HG03066 (cell line): Measurements from ENCODE around the gene CTBP1.
A peak's percentile ranks its signal among the peaks of the same experiment; 100 is the strongest.

Experiments
- ATAC-seq: cut with Tn5 transposase; IDR thresholded peaks from one replicate; pipeline ENCODE4 v1.9.1; 2021; ENCODE audit warnings: low read depth; ENCODE audit not compliant: unreplicated experiment

CTBP1 gene

GRCh38 chr4:1250921-1251772 is 2.2 kb upstream of the CTBP1 start:
- no peak for ATAC-seq

GRCh38 chr4:1250527-1250812 is 1.5 kb upstream of the CTBP1 start:
- no peak for ATAC-seq

DNA sequence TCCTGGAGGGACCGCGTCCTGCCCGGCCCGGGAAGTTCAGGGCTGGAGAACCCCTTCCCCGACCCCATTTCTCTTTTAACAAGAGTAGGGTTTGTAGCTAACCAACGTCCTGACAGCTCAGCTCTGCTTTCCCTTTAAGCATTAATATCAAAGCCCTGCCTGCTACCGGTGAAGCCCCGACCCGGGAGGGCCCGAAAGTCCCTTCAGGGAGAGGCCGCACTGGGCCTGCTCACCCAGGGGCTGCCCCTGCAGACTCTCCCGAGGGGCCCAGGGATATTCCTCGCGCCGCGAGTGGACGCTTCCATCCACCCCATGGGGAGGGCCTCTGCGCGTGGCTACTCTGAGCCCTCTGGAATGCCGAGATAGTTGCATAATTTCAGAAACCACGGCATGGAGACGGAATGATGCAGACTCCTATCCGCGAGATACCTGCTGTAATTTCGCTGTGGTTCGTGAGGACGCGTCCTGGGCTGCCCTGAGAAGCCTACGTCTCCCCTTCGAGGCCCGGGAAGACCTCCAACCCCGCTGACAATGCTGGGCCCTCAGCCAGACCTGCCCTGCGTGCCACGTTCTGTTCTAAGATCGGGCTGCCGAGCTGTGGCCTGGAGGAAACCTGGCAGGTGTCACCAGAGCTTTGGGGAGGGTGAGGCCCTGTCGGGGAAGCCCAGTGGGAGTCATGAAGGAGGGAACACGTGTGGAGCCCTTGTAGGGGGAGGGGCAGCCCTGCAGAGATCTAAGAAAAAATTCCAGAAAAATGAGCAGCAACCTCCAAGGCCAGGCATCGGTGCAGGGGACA is 999 bp upstream of the CTBP1 start:
- ATAC-seq: no peak

GRCh38 chr4:1249148-1249730 is 309 bp upstream of the CTBP1 start:
- ATAC-seq: peak; percentile 39

GRCh38 chr4:1247864-1248244 is 1.1 kb downstream of the CTBP1 start:
- ATAC-seq: peak; percentile 22

DNA sequence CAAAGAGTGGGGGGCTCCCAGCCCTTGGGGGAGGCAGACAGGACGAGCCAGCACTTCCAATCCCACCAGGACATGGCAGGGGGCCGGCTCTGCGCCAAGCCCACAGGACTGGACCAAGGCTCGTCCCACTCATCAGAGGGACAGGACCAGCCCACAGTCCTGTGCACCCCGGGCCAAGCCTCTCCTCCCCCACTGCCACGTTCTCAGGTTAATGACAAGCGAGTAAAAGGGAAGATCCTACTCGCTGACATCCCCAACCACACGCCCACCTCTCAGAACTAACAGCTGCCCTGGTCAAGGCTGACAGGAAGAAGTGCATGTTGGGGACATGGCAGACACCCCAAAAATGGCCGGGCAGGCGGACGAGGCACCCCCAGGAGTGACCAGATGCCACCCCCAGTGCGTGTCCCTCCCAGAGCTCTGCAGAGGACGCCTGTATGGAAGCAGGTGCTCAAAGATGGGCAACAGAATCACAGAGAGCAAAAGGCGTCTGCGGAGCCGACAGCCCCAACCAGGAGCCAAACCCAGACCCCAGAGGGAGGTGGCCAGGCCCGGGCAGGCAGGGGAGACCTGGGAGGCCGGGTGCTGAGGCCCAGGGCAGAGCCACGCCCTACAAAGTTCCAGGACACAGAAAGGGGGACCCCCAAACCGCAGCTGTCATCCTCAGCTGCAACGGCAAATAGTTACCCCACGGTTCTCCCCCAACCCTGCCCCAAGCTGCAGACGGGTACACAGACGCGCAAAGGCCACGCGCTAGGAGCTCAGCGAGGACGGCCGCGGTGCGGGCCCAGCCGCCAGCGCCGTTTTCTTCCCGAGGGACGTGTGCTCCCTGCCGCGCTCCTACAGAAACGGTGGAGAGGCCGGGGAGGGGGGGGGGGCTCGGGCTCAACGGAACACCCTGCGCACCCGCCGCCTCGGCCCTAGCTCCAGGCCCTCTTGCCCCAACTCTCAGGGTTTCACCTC is 1.7 kb downstream of the CTBP1 start:
- ATAC-seq: no peak

GRCh38 chr4:1246111-1246881 is 2.6 kb downstream of the CTBP1 start:
- ATAC-seq: no peak

GRCh38 chr4:1245481-1246051 is 3.4 kb downstream of the CTBP1 start:
- no peak for ATAC-seq

DNA sequence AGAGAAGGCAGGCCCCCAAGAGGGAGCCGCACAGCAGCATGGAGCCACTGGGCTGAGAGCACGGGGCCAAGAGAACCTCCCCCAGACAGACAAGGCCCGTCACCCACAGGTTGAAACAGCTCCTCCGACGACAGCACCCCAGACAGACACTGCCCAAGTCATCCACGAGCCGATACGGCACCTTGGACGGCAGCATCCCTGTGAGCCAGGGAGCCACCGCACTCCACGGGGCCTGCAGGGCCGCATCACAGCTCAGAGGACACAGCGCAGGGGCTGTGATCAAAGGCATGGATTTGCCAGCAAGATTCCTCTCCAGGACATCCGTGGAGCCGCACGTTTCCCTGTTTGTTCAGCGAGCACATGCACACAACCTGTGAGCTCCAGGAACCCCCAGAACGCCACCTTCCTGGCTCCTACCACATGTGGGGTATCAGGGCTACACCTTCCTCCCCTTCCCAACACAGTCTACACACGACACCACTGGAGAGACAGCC is 3.9 kb downstream of the CTBP1 start:
- no peak for ATAC-seq

GRCh38 chr4:1244081-1244977 is 4.6 kb downstream of the CTBP1 start:
- no peak for ATAC-seq

DNA sequence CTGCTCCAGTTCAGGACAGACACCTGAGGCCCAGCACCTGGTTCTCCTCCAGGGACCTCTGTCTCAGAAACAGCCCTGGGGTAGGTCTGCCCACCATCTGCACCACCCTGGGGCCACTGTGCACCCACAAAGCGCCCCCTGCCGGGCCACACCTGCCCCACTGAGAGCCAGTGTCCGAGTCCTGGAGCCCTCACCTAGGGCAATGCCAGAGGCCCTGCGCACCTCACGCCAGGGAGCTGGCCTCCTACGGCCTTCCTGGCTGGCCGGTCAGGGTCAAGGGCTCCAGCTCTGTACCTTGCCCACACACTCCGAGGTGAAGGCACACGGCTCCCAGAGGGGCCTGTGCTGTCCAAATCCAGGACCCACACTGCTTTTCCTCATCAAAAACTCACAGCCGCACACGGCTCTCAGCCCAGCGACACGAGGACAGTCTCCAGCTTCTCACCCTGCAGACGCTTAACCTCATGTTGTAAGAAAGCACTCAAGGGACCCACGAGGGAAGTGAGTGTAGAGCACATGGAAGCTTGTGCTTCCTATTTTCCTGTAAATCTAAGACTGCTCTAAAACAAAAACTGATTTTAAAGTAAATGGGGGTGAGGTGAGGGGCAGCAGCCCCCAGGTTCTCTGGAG is 5.4 kb downstream of the CTBP1 start:
- no peak for ATAC-seq

DNA sequence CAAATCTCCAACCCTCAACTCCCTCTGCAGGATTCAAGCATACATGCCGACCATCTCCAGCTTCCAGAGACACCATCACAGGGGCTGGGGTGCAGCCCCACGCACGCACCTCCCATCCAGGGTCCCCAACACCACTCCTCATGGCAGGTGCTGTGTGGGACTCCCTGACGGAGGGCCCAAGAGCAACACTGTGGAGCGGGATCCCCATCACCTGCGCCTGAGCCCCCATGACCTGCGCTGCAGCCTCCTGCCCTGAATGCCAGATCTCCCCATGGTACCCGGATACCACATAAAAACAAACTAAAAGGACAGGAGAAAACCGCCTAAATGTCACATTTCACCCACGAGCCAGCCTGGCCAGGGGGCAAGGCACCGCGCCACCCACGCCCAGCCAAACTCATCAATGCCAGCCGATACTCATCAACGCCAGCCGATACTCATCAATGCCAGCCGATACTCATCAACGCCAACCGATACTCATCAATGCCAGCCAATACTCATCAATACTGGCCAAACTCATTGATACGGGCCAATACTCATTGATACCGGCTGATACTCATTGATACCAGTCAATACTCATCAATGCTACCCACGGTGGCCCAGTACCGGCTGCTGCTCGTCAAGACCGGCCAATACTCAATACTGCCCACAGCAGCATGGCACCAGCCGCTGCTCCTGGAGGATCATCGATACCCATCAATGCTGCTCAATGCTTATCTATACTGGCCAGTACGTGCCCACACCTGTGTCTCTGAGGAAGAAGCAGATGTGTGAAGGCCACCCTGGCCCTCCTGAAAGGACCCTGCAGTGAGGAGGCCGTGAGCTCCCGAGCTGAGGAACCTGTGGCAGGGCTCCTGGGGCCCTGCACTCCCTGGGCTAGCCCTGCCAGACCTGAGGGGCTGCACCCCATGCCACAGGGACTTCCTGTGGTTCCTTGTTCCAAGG is 6.2 kb downstream of the CTBP1 start:
- no peak for ATAC-seq

GRCh38 chr4:1241936-1242505 is 6.9 kb downstream of the CTBP1 start:
- ATAC-seq: no peak

- no peak for ATAC-seq
Measured at GRCh38 chr4:1241466-1241935, 7.4 kb downstream of the CTBP1 start.

GRCh38 chr4:1240721-1241465 is 8.0 kb downstream of the CTBP1 start:
- no peak for ATAC-seq

DNA sequence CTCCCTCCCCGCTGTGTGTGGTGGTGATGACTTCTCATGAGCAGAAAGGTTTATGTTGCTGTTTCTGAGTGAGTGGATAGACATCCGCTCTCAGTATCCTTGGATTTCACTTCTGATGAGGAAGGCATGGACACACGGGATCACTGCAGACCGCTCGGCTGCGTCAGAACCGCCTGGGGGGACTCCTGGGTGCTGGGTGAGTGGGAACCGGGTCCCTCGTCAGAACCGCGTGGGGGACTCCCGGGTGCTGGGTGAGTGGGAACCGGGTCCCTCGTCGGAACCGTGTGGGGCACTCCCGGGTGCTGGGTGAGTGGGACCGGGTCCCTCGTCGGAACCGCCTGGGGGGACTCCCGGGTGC is 9.0 kb downstream of the CTBP1 start:
- no peak for ATAC-seq
